Measurements from ENCODE around the gene CAMK2A.

The CAMK2A gene

DNA sequence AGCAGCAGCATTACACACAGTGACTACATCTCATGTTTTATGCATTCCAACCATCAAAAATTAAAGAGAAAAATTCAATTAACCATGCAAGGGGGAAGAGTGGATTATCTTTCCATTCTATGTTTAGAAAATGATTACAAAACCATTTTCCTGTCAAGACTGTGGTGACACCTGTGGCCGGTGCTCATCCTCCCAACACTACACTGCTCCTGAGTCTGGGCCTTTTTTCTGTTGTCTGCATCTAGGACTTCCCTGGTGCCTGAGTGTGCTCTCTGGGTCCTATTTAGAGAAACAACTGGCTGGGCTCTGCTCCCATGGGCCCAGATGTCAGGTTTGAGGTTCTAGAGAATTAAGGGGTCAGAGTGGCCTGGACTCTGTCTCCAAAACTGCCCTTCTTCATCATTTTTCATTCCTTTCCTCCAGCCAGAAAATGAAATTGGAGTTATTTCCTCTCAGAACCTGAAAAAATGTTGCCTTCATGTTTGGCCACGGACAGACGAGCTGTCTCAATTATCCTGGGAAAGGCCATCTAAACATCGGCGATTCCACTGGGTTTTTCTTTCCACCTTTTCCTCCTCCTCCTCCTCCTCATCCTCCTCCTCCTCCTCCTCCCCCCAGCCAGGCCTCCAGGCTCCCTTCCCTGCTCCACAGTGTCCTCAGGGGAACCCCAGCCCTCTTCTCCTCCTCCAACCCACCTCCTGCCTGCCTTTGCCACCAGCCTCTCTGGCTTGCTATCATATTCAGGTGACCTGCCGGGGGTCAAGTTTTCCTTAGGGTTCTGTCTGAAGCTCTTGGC is 24.5 kb upstream of the CAMK2A start:
- no peak for DNase-seq

DNA sequence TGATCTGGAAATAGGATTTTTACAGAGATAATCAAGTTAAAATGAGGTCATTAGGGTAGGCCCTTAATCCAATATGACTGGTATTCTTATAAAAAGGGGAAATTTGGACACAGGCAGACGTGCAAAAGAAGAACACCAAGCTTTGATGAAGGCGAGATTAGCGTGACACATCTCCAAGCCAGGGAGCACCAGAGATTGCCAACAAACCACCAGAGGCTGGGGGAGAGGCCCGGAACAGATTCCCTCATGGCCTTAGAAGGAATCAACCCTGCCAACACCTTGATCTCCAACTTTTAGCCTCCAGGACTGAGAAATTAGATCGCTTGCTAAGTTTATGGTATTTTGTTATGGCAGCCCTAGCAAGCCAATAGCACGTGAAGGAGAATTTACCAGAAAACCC is 23.9 kb upstream of the CAMK2A start:
- DNase-seq: no peak

DNA sequence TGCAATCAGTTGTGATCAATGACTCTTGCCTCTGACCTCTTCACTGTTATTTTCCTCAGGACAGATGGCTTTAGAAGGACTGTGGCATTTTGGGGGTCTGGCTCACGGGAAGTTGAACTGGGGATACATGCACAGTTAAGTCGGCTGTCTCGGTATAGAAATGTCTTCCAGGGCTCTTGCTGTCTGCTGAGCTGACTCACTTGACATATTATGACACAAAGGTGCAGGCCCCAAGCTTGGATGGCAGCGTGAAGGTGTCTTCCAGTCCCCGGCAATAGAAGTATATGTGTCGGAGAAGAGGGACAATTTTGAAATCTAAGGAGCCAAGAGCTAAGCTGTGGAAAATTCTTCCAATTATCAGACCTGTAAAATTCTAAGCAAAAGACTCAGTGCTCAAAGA is 22.9 kb upstream of the CAMK2A start:
- no peak for DNase-seq

DNA sequence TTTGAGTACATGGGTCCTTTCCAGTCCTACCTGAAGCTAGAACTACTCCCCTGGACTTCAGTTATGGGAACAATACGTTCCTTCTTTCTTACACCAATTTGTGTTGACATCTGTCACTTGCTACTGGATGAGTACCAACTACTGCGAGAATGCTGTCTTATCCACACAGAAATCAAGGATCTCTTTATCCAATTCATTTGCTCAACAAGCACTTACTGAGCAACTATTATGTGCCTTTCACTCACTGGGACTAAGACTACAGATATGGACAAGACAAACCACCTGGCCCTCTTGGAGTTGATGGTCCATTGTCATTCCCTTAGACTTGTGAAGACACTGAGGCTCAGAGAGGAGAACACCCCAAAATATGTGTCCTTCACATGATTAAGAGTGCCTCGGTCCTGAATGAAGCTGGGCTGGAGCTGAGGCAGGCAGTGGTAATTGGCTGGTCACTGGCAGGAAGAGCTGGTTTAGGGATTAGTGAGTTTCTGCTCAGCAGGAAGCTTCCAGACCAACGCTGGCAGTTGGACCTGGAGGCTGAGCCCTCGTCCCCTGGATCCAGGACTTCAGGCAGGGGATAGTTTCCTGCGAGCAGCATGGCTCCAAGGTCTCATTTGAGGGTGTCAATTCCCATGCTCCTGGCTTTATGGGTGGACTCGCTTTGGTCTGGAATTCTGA is 21.6 kb upstream of the CAMK2A start:
- no peak for DNase-seq

DNA sequence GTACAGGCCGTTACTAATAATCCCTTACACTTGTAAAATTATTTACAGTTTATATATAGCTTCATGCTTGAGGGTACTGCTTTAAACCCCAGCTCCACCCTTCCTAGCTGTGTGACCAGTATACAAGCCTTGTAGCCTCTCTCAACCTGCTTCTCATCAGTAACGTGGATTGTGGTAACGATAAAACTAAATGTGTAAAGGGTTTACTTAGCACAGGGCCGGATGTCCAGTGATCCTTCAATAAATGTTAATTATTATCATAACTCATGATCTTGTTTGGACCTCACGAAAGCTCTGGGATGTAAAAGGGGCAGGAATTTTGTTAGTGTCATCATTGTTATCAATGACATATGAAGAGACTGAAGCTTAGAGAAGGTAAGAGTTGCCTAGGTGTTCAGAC is 20.7 kb upstream of the CAMK2A start:
- no peak for DNase-seq

DNA sequence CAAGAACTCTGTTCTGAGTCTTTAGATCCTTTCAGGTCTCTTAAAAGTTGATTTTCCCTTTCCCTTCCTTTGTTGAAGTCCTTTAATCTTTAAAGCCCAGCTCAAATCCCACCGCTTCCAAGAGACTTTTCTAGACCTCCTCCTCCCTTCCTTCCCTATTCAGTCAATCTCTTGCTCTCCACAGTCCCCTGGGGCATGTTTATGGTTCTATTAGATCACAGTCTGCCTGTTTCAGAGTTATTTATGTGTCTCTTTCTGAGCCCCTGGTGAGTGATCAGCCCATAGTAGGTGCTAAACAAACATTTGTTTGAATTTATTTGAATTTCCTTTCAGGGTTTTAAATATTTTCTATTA is 20.3 kb upstream of the CAMK2A start:
- DNase-seq: no peak

DNA sequence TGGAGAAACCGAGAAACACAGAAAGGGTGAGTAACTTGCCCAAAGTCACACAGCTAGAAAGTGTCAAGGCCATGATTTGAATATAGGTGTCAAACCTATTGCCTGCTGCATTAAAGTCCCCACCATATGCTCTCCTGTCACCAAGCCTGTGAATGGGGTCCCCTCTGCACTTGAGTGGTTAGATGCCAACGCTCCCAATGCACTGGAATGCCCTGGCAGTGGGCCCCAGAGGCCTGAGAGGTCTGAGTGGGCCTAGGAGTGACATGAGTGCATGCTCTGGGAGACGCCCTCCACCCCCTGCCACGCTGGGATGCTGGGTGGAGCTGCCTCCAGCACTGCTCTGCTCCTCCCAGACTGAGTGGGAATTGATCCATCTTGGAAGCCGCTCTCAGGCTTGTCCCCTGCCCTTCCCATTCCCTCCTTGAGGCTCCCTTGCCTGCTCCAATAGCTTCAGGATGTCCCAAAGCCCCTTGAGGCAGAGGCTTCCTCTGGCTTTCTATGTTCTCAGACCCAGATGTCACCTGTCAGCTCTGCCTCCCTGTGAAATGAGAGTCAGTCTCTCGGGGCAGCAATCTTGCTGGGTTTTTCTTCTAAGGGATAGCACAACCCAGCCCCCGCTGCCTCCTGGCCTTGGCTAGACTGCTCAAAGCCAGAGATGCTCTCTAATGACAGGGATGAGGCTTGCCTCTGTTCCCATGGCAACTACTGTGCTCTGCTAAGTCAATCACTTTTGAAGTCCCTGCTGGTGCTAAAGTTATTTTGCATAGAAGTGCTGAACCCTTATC is 19.7 kb upstream of the CAMK2A start:
- no peak for DNase-seq

DNA sequence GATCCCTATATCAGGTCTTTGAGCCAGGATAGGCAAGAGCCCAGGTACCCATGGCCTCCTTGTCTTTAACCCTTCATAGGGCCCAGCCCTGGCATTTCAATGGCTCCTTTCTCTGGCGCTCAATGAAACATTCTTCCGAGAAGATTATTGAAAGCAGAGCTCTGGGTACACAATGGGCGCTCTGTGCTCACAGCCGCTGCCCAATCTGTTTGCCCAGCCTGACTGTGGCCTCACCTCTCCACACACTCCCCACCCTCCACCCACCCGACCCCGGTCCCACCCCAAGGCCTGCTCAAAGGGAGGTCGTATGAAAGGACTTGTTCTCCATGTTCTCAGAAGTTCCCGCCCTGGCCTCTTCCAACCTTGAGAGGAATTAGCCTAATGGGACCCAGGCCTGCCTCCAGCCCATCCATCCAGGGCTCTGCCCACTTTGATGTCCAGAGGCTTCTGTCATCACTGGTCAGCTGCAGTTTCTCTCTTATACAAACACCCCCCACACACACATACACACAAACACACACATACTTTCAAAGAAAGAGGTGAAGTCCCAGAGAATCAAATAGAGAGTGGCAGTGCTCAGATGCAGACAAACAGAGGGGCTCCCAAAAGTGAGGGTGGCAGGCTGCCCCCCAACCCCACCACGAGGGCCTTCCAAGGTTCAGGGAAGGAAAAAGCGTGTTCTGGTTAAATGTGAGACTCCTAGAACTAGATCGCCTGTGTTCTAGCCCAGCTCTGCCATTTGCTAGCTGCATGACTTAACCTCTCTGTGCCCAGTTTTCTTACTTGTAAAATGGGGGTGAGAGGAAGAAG is 18.2 kb upstream of the CAMK2A start:
- DNase-seq: no peak

DNA sequence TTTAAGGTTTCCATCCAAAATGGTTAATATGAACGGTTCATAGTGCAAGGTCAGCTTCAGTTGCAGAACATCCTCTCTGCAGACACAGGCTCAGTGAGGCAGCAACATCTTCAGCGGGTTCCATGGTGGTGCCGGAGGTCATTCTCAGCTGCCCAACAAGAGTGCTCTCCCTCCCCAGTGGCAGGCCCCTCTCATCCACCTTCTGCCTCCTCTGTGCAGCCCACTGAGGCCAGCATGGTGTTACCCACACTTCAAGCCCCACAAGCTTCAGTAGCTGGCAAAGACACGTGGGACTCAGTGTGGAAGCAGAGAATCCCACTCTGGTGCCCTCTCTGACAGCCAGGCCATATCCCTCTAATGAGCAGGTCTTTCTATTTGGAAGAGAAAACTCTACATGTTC is 17.2 kb upstream of the CAMK2A start:
- no peak for DNase-seq

DNA sequence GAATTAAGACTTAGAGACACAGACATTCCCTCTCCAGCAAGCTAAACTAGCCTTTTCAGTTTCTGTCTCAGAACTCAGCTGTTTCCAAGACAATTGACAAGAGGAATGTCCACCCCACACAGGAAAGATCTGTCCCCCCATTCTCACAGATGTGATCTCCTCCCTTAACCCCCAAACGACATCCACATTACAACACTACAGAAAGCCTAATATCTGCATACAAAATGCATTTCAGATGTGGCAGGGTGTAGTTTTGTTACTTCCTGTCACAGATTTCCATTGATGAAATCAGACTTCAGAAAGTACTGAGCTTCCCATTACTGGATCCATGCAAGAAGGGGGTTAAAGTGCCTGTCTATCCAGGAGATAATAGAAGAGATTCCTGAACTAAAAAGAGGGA is 16.0 kb upstream of the CAMK2A start:
- DNase-seq: no peak

DNA sequence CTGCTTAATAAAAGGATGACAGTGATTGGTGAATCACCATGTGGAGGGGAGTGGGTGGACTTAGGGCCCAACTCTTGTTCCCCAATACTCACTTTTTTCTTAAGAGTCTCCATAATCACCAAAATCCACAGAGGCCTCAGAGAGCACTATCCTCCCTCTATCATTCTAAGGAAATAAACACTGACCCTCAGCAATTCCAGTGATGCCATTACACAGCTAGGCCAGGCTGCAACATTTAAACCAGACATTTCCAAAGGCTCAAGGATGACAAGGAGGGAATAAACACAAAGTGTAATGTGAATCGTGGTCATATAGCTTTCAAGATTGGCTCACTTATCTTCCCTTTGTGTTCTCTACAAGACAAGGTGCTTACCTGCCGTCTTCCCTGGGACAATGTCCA is 15.5 kb upstream of the CAMK2A start:
- DNase-seq: no peak

DNA sequence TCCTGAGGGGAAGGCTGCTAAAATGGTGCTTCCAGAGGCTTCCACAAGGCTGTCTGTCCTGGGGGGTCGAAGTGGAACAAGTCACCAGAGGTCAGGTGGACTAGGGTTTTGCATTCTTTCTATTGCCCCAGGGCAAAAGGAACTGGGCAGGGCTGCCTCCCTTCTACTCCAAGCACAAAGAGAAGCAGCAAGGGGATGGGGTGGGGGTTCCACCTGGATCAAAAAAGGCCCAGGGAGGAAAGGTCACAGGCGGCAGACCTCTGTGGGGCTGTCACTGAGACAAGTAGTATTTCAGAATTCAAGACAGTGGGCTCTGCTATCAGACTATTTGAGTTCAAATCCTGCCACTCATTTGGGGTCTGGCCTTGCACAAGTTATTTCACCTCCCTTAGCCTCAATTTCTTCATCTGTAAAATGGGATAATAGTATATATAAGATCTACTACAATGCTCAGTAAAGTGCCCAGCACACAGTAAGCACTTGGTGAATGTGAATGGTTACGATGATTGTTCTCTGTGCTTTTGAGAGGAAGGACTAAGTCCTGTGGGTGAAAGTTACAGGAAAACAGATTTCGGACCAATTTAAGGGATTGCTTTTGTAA is 15.0 kb upstream of the CAMK2A start:
- DNase-seq: no peak

DNA sequence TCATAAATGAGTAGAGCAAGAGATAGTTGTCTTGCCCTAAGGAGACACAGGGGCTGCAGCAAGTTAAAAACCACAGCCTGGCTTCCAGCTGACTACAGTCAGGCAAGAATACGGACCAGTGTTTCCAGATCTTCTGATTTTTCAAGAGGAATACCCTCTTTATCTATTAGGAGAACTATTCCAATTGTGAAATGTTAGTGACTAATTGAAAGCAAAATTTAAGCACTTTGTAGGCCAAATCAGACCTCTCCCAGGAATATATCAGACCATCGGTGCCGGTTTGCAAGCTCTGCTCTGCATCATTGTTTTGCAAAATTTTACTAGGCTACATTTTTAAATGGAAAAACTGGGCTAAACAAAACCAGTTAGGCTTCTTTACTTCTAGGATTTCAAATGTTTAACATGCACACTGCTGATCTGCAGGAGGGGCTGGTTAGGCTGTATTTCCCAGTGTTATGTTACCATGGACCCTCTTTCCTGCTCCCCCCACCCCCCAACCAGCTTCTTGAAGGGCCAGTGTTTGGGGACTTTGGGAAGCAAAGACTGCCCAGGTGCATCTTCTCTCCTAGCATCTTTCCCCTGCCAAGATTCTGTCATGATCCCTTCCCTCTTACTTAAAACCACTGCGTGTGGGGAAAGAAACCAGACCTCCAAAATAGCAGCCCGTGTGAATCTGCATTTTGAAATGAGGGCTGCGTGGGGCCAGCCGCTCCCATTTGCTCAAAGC is 14.2 kb upstream of the CAMK2A start:
- no peak for DNase-seq

DNA sequence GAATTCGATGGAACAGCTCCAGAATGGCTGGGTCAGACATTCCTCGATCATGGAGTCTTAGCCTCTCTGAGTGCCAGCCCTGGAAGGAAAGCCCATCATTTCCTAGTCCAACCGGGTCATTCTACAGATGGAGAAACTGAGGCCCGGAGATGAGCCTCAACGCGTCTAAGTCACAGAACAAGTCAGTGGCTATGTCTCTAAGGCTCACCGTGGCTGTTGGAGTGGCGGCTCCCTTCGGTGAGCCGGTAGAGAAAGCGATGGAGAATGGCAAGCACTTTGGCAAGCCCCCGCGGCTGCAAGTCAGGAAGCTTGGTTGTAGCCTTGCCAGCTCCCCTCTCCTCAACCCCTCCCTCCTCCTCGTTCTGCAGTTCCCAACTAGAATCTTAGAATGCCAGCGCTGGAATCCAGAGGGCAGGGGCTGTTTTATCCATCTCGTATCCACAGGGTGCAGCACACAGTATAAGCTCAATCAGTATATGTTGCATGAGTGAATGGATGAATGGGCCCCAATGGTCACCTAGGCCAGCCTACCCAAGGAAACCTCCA is 13.6 kb upstream of the CAMK2A start:
- DNase-seq: no peak

DNA sequence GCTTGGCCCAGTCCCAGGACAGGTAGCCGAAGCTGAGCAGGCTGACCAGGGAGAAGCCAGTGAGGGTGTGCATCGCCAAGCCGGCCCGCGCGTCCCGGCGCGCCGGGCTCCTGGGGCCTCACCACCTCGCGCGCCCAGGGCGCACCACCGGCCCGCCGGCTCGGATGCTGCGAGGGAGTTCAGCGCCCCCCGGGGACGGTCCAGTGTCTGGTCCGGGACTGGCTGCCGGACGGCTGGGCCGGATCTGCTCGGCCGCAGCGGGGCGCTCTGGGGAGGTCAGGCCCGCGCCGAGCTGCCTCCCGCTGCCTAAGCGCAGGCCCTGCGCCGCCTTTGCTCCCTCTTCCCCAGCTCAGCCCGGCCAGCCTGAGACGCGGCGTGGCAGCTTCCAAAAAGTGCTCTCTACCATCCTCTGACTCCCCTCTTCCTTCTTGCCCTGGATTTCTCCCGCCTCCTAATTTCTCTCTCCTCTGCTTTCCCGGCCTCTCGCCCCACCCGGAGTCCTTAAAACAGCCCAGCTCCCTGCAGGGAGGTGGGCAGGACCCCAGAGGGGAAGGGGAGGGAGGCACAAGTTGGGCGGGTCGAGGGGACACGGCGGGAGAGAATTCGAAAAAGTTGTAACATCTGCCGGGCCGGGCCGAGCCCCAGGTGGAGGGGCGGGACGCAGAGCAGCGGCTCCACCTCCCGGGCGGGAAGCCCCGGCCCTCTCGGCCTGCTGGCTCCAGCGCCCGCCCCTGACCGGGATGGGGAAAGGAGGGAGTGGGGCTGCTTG is 12.9 kb upstream of the CAMK2A start, which contains the start of gene ARSI:
TSS of gene ARSI (minus strand) at position 605 of the 769 bp plus-strand sequence. CDS start at position 73, 532 bp downstream.
- no peak for DNase-seq

DNA sequence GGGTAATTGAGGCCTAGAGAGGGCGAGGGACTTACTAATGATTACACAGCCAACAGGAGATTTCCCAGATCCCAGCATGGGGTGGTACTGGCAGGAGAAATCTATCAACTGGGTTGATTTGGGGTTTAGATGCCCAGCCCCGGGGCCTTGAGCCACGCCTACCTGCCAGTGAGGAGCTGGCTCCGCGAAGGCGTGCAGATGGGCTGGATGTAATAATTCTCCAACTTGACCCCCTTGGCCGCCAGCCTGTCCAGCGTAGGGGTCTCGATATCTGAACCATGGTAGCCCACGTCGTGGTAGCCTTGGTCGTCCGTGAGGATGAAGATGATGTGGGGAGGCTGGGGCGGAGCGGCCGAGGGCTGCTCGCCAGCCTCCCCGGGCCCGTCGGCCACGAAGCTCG is 12.3 kb upstream of the CAMK2A start:
- DNase-seq: no peak

DNA sequence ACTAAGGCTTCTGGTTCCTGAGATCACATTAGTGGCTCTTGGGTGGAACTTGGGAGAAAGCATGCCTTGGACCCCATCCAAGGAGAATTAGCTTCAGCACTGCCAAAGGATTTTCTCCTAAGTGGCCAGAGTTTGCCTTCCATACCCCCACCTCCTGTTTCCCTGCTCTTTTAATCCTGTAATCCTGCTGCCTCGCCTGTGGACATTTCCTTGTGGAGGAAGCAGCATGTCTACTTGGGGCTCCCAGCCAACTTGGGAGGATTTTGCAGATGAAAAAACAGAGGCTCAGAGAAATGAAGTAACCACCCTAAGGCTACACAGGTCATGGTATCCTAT is 11.6 kb upstream of the CAMK2A start:
- no peak for DNase-seq

DNA sequence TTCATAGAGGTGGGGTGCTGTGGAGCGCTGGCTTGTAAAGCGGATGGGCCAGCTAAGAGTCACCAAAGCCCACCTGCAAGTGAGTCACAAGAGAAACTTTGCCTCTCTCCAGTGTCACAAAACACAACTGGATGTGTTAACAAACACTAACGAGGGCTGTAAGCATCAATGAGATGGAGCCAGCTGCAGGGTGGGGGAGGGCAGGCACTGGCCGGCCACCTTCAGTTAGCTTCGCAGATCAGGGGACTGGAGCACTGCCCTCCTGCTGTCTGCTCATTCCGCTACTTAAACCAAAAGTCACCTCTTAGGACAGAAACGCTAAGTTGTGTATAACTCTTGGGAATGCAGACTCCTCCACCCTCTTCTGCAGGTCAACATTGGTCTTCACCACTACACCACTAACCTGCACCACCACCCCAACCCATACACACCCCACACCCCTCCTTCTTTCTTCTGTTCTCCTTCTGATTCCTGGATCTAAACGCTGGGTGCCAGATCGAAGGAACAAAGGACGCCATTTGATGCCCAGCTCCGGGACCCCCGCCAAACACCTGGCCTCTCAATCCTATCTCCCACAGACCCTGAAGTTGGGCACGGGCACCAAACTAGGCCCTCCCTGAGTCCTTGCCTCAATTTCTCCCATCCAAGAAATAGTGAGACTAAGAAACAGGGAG is 11.1 kb upstream of the CAMK2A start:
- DNase-seq: no peak

DNA sequence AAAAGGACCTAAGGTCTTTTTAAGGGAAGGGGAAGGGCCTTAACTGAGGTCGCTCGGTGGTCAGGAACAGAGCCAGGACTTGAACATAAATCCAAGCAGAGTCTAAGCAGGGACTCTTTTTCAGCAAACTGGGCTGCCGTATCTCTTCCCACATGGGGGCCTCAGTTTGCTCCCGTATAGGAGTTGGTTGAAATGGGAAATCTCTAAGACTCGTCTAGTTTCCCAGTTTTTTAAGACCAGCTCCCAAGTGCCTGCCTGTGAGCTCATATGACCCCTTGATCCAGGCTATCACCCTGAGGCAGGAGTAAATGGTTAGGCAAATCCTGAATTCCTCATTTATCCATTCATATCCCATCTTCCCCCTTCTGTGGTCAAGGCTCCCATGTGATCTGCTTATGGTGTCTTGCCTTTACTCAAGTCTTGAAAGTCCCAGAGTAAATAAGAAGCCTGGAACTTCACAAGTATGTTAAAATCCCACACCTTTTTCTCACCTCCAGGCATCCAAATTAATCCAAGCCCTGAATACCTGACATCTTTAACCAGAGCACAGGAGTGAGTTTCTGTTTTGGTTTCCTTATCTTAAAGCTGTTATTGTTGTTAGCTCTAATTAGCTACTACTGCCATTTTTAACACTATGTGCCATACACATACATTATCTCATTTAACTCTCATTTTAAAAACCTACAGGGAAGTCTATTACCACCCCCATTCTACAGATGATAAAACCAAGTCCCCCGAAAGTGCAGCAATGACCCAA is 10.2 kb upstream of the CAMK2A start:
- DNase-seq: no peak
